Keratinocyte (primary cell): ENCODE results near the gene IGFBP5. TPM values are rescaled to one million over a fixed set of nuclear protein-coding genes. Genes with fewer than 3 reads are reported as not detected.

Experiments
- DNase-seq: peaks from one replicate; pipeline ENCODE4 v3.0.0-alpha.2; 2011; ENCODE audit warnings: low read depth, missing footprints, low spot score
- FAIRE-seq: peaks from 2 replicates; lab custom pipeline; 2011; peaks lifted over from hg19 to GRCh38; lab: Jason Lieb, UNC
- H2AFZ ChIP-seq: 2 replicates; pipeline ENCODE4 v1.6.0; 2012; ENCODE audit warnings: low read length, control low read depth, inconsistent platforms; ENCODE audit not compliant: control insufficient read depth
- H3K27ac ChIP-seq: 2 replicates; pipeline ENCODE4 v1.5.1; 2011; ENCODE audit warnings: low read length; ENCODE audit not compliant: control insufficient read depth, insufficient read depth
- H3K27me3 ChIP-seq: 3 replicates; pipeline ENCODE4 v1.6.0; 2011; ENCODE audit warnings: low read length; ENCODE audit not compliant: control insufficient read depth, insufficient read depth; ENCODE audit errors: extremely low read depth
- H3K36me3 ChIP-seq, 2 experiments: 2 replicates in 1 of 2; 3 replicates in 1 of 2; pipeline ENCODE4 v1.5.1; 2011; ENCODE audit warnings: low read length in 2 of 2, mild to moderate bottlenecking in 1 of 2; ENCODE audit not compliant: control insufficient read depth in 2 of 2, insufficient read depth in 2 of 2; ENCODE audit errors: extremely low read depth in 1 of 2
- H3K4me1 ChIP-seq: 3 replicates; pipeline ENCODE4 v1.5.1; 2011; ENCODE audit warnings: low read length; ENCODE audit not compliant: control insufficient read depth, insufficient read depth; ENCODE audit errors: extremely low read depth
- H3K4me2 ChIP-seq: 3 replicates; pipeline ENCODE4 v1.6.0; 2011; ENCODE audit warnings: low read depth, low read length; ENCODE audit not compliant: control insufficient read depth, insufficient read depth; ENCODE audit errors: extremely low read depth
- H3K4me3 ChIP-seq, 3 experiments: fragments of 200-600 bp in 1 of 3; sonication (generic) in 1 of 3; 2 replicates in 2 of 3; 3 replicates in 1 of 3; pipeline ENCODE4 v1.5.1; 2011 to 2016; ENCODE audit warnings: low read length in 3 of 3, mild to moderate bottlenecking in 3 of 3, control low read depth in 2 of 3, inconsistent platforms in 1 of 3, low read depth in 1 of 3, mixed read lengths in 1 of 3, mixed run types in 1 of 3, moderate library complexity in 1 of 3; ENCODE audit not compliant: control insufficient read depth in 2 of 3, insufficient read depth in 2 of 3; ENCODE audit errors: extremely low read depth in 1 of 3
- H3K79me2 ChIP-seq: 2 replicates; pipeline ENCODE4 v1.6.0; 2012; ENCODE audit warnings: low read length; ENCODE audit not compliant: control insufficient read depth, insufficient read depth
- H3K9ac ChIP-seq: 3 replicates; pipeline ENCODE4 v1.6.0; 2011; ENCODE audit warnings: low read length; ENCODE audit not compliant: control insufficient read depth, insufficient read depth; ENCODE audit errors: extremely low read depth
- H3K9me1 ChIP-seq: 3 replicates; pipeline ENCODE4 v1.6.0; 2011; ENCODE audit warnings: low read length; ENCODE audit not compliant: control insufficient read depth, insufficient read depth; ENCODE audit errors: extremely low read depth
- H3K9me3 ChIP-seq: 2 replicates; pipeline ENCODE4 v1.5.1; 2012; ENCODE audit warnings: low read depth, low read length; ENCODE audit not compliant: control insufficient read depth
- H4K20me1 ChIP-seq: 3 replicates; pipeline ENCODE4 v1.6.0; 2011; ENCODE audit warnings: low read length; ENCODE audit not compliant: control insufficient read depth, insufficient read depth; ENCODE audit errors: extremely low read depth
- CTCF ChIP-seq, 3 experiments: IDR thresholded peaks in 1 of 3; conservative IDR thresholded peaks in 1 of 3; optimal IDR thresholded peaks in 1 of 3; 2 replicates in 2 of 3; 3 replicates in 1 of 3; pipeline versions ENCODE3 to v1.5.1; 2011; ENCODE audit warnings: low read length in 3 of 3, mild to moderate bottlenecking in 3 of 3, moderate library complexity in 2 of 3, control low read depth in 1 of 3, inconsistent platforms in 1 of 3; ENCODE audit not compliant: insufficient read depth in 2 of 3; ENCODE audit errors: extremely low read depth in 1 of 3
- EZH2 ChIP-seq: IDR thresholded peaks from one replicate; pipeline ENCODE4 v1.6.1; 2012; ENCODE audit warnings: inconsistent platforms, mild to moderate bottlenecking, low read length, moderate library complexity
- dilution Hi-C: fragments of 300-500 bp; cut with MboI; formaldehyde crosslinking; loops from one replicate; pipeline ENCODE4 v1.7.0; 2020; ENCODE audit warnings: low sequenced_read_pairs; ENCODE audit not compliant: extremely low pct_ligation_motif_present
- polyA plus RNA-seq, 5 experiments: library from polyadenylated mRNA; depleted of rRNA in 3 of 5; stranded (reverse) in 3 of 5; stranded (forward) in 1 of 5; unstranded in 1 of 5; fragments of >200 nt; gene quantifications; 1 replicate in 1 of 5; 2 replicates in 3 of 5; 3 replicates in 1 of 5; pipeline versions ENCODE4 v1.2.1 to v1.2.3, GENCODE V29; 2011 to 2012; ENCODE audit warnings: missing spikeins in 2 of 5, low read depth in 1 of 5, low replicate concordance in 1 of 5

The IGFBP5 gene
- polyA plus RNA-seq, 1 donor (not counting 4 experiments of a cell fraction or from before 2014, with no cell fraction given), result 1.1 TPM

GRCh38 chr2:216633616-216634369 lies 61.6 kb downstream of the IGFBP5 start:
- TF ChIP-seq EZH2 (peak; percentile 83), CTCF (optimal IDR thresholded peaks at IDR 0.05 in 1 of 3, IDR thresholded peaks at IDR 0.05 in 1 of 3, conservative IDR thresholded peaks at IDR 0.05 in 1 of 3; ENCODE audit: extremely low read depth in 1 of 3, insufficient read depth in 2 of 3, low read length in 3 of 3) (no peak)
- DNase-seq (no peak), FAIRE-seq (no peak)
- Histone ChIP-seq H2AFZ (peak overlapping the region; percentile 37), H3K4me3 (peak overlapping the region; percentile 36 to 59 (median 53)), H3K4me1 (peaks cover 12% of the 10 kb centered on the region), H3K4me2 (peak overlapping the region; percentile 83), H3K9me3 (no peaks in the 10 kb centered on the region), H3K27ac (no peak overlapping the region), H4K20me1 (no peaks in the 10 kb centered on the region), H3K27me3 (peaks cover 40% of the 10 kb centered on the region), H3K36me3 (no peaks in the 10 kb centered on the region), H3K79me2 (no peaks in the 10 kb centered on the region), H3K9ac (no peak overlapping the region), H3K9me1 (no peaks in the 10 kb centered on the region)
- dilution Hi-C loops, result no loop called here

- Histone ChIP-seq H3K27ac (no peak within 1 kb of the TSS), H3K79me2 (no peaks in the 10 kb centered on the region)
Measured at GRCh38 chr2:216632952-216633615, 62.3 kb downstream of the IGFBP5 start, which contains the start of gene IGFBP2. TSS of gene IGFBP2 (plus strand) at chr2:216633420. CDS start at chr2:216633524, 104 bp downstream.

More at GRCh38 chr2:216632952-216633615, 62.3 kb downstream of the IGFBP5 start, which contains the start of gene IGFBP2:
- TF ChIP-seq CTCF (optimal IDR thresholded peaks at IDR 0.05 in 1 of 3, IDR thresholded peaks at IDR 0.05 in 1 of 3, conservative IDR thresholded peaks at IDR 0.05 in 1 of 3; ENCODE audit: extremely low read depth in 1 of 3, insufficient read depth in 2 of 3, low read length in 3 of 3), result no peak
- peak; percentile 53 for TF ChIP-seq EZH2
- Histone ChIP-seq H3K9me1 (no peaks in the 10 kb centered on the region), H2AFZ (peak within 1 kb of the TSS; percentile 37), H3K4me1 (peaks cover 12% of the 10 kb centered on the region), H3K9me3 (no peaks in the 10 kb centered on the region), H3K36me3 (no peaks in the 10 kb centered on the region), H3K9ac (no peak within 1 kb of the TSS), H4K20me1 (no peaks in the 10 kb centered on the region), H3K4me3 (peak within 1 kb of the TSS; percentile 36 to 59 (median 53)), H3K27me3 (peaks cover 40% of the 10 kb centered on the region), H3K4me2 (peak within 1 kb of the TSS; percentile 83)
- DNase-seq (no peak), FAIRE-seq (no peak)
- dilution Hi-C loops, result no loop called here
